ENCODE results near the gene CAMK1D.

Gene CAMK1D

DNA sequence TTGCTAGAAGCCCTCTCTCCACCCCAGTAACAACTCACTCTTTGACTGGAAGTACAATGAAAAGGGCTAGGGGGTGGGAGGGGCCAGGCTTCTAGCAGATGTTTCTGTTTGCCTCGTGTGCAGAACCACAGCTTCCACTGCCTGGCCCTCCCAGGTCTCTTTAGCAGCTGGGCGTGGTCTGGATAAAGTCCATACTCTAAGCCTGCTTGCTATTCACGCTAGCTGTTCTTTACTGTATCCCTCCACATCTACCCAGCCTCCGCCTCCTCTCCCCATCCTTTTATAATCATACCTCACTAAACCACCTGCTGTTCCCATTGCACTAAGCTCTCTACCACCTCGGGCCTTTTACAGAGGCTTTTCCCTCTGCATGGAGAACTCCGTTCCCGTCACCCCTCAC is 288.8 kb downstream of the CAMK1D start:
- Histone ChIP-seq H3K27ac (ENCODE audit: low read length) (no peak overlapping the region), H3K4me3 (ENCODE audit: low read length) (no peak overlapping the region), H3K79me2 (ENCODE audit: low read length) (0 out of 2 replicates have a peak, but pooled peaks cover 3% of the 10 kb centered on the region), H3K9me2 (replicated peaks; ENCODE audit: insufficient read depth, low read length) (no peaks in the 10 kb centered on the region), H3K36me3 (replicated peaks; ENCODE audit: insufficient read depth, low read length) (0 out of 2 replicates have a peak, but pooled peaks cover 2% of the 10 kb centered on the region), H3K9me3 (replicated peaks; ENCODE audit: insufficient read depth, low read length) (no peaks in the 10 kb centered on the region), H3K9ac (ENCODE audit: low read length) (no peak overlapping the region), H3K27me3 (replicated peaks; ENCODE audit: insufficient read depth, low read length) (no peaks in the 10 kb centered on the region), H2AFZ (ENCODE audit: low read length) (no peak overlapping the region), H3K4me2 (ENCODE audit: low read depth, low read length) (no peak overlapping the region), H3F3A (ENCODE audit: insufficient read depth, low read length) (no peaks in the 10 kb centered on the region), H3K4me1 (ENCODE audit: low read length) (peaks cover 2% of the 10 kb centered on the region; the same call in 1 of the 2 replicates), H4K20me1 (ENCODE audit: insufficient read depth, low read length) (no peaks in the 10 kb centered on the region)
- peak; percentile 36 for DNase-seq
- no peak for TF ChIP-seq EZH2 (optimal IDR thresholded peaks at IDR 0.05; ENCODE audit: low read depth, low read length)
- TF ChIP-seq, protein P1, sequence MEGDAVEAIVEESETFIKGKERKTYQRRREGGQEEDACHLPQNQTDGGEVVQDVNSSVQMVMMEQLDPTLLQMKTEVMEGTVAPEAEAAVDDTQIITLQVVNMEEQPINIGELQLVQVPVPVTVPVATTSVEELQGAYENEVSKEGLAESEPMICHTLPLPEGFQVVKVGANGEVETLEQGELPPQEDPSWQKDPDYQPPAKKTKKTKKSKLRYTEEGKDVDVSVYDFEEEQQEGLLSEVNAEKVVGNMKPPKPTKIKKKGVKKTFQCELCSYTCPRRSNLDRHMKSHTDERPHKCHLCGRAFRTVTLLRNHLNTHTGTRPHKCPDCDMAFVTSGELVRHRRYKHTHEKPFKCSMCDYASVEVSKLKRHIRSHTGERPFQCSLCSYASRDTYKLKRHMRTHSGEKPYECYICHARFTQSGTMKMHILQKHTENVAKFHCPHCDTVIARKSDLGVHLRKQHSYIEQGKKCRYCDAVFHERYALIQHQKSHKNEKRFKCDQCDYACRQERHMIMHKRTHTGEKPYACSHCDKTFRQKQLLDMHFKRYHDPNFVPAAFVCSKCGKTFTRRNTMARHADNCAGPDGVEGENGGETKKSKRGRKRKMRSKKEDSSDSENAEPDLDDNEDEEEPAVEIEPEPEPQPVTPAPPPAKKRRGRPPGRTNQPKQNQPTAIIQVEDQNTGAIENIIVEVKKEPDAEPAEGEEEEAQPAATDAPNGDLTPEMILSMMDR (IDR thresholded peaks at IDR 0.05; ENCODE audit: low read length), result no peak
- TF ChIP-seq EZH2phosphoT487 (IDR thresholded peaks at IDR 0.05; ENCODE audit: low read length), result no peak

DNA sequence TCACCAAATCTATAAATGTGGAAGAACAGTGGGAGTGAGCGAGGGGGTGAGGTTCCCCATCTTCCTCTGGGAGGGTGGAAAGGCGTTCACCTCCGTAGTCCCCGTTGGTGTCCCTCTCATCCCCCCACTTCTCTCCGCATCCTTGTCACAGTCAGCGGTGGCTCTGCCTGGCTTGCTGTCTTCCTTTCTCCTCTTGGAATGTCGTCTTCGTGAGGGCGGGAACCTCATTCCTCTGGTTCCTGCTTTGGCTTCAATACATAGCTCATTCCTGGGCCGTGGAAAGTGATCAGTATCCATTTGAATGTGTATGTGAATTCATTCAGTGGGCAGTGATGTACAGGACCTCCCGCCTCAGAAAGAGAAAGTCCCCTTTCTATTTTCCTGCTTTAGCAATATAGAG is 289.4 kb downstream of the CAMK1D start:
- H3K4me1 ChIP-seq (ENCODE audit: low read length), result peaks cover 2% of the 10 kb centered on the region; the same call in 1 of the 2 replicates
- no peak overlapping the region for H3K27ac ChIP-seq (ENCODE audit: low read length)
- H3K4me2 ChIP-seq (ENCODE audit: low read depth, low read length), result no peak overlapping the region
- H3K4me3 ChIP-seq (ENCODE audit: low read length), result no peak overlapping the region
- H3K36me3 ChIP-seq (replicated peaks; ENCODE audit: insufficient read depth, low read length), result 0 out of 2 replicates have a peak, but pooled peaks cover 2% of the 10 kb centered on the region
- no peaks in the 10 kb centered on the region for H4K20me1 ChIP-seq (ENCODE audit: insufficient read depth, low read length)
- H3K9me3 ChIP-seq (replicated peaks; ENCODE audit: insufficient read depth, low read length), result no peaks in the 10 kb centered on the region
- DNase-seq, result no peak
- no peak for TF ChIP-seq EZH2 (optimal IDR thresholded peaks at IDR 0.05; ENCODE audit: low read depth, low read length)
- TF ChIP-seq, protein P1 (IDR thresholded peaks at IDR 0.05; ENCODE audit: low read length), result no peak
- TF ChIP-seq EZH2phosphoT487 (IDR thresholded peaks at IDR 0.05; ENCODE audit: low read length), result no peak
- H3K9me2 ChIP-seq (replicated peaks; ENCODE audit: insufficient read depth, low read length), result no peaks in the 10 kb centered on the region
- no peak overlapping the region for H3K9ac ChIP-seq (ENCODE audit: low read length)
- H3K79me2 ChIP-seq (ENCODE audit: low read length), result 0 out of 2 replicates have a peak, but pooled peaks cover 3% of the 10 kb centered on the region
- no peaks in the 10 kb centered on the region for H3K27me3 ChIP-seq (replicated peaks; ENCODE audit: insufficient read depth, low read length)
- no peak overlapping the region for H2AFZ ChIP-seq (ENCODE audit: low read length)
- H3F3A ChIP-seq (ENCODE audit: insufficient read depth, low read length), result no peaks in the 10 kb centered on the region

DNA sequence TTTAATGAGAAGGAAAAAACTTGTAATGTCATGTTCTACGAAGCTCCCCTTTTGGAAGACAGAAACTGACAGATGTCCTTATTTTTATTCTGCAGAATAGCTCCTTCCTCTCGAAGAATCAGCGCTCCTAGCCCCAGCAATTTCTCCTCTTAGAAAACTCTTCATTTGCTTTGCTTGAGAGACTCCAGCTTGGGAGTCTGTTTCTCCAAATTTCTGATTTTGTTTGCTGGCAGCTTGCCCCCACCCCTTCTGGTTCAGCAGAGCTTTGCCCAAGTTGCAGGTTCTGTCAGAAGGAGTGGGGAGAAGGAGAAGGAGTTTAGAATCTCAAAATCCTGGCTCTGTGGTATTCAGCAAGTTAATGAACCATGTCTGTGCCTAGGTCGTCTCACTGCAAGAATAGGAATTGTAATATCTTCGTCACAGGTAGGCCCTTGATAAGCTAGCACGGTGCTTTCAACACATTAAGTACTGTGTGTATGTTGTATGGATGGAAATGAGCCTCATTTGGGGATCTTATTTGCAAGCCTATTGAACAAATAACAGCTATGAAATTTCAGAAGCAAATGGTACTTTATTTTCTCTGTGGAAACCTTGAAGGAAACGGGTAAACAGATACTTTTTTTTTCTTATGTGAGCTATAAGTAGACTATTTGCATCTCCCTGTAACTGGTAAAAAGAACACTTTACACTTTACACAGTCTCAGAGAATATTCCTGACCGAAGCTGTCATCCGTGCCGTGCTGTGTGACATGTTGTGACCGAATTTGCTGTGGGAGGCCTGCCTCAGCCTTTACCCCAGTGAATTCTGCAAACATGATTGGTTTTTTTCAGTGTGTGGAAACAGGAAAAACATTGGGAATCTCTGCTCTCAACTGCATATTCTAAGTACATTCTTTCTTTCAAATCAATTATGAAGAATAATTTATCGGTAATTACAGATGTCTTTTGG is 290.9 kb downstream of the CAMK1D start:
- no peak for DNase-seq
- H3K9ac ChIP-seq (ENCODE audit: low read length), result no peak overlapping the region
- no peaks in the 10 kb centered on the region for H3F3A ChIP-seq (ENCODE audit: insufficient read depth, low read length)
- no peaks in the 10 kb centered on the region for H3K9me2 ChIP-seq (replicated peaks; ENCODE audit: insufficient read depth, low read length)
- H3K27me3 ChIP-seq (replicated peaks; ENCODE audit: insufficient read depth, low read length), result no peaks in the 10 kb centered on the region
- no peaks in the 10 kb centered on the region for H3K9me3 ChIP-seq (replicated peaks; ENCODE audit: insufficient read depth, low read length)
- no peak overlapping the region for H3K27ac ChIP-seq (ENCODE audit: low read length)
- no peak overlapping the region for H3K4me3 ChIP-seq (ENCODE audit: low read length)
- peaks cover 2% of the 10 kb centered on the region; the same call in 1 of the 2 replicates for H3K4me1 ChIP-seq (ENCODE audit: low read length)
- no peak overlapping the region for H3K4me2 ChIP-seq (ENCODE audit: low read depth, low read length)
- H2AFZ ChIP-seq (ENCODE audit: low read length), result no peak overlapping the region
- no peaks in the 10 kb centered on the region for H4K20me1 ChIP-seq (ENCODE audit: insufficient read depth, low read length)
- 0 out of 2 replicates have a peak, but pooled peaks cover 3% of the 10 kb centered on the region for H3K79me2 ChIP-seq (ENCODE audit: low read length)
- 0 out of 2 replicates have a peak, but pooled peaks cover 2% of the 10 kb centered on the region for H3K36me3 ChIP-seq (replicated peaks; ENCODE audit: insufficient read depth, low read length)
- TF ChIP-seq EZH2 (optimal IDR thresholded peaks at IDR 0.05; ENCODE audit: low read depth, low read length) (no peak), EZH2phosphoT487 (IDR thresholded peaks at IDR 0.05; ENCODE audit: low read length) (no peak)
- TF ChIP-seq, protein P1 (IDR thresholded peaks at IDR 0.05; ENCODE audit: low read length), result no peak
